GM12878 (cell line): Measurements from ENCODE around the gene ZNF668. TPM values are rescaled to one million over a fixed set of nuclear protein-coding genes. Genes with fewer than 3 reads are reported as not detected.
"Not testable (repeated sequence)": the region's sequence is repeated elsewhere in the genome, so short reads cannot be mapped to it uniquely, and the experiment has no call there.

Experiments used
- ATAC-seq: fragments of 200-7000 bp; cut with Tn5 transposase; 3 replicates; pipeline ENCODE4 v1.9.1; 2020; ENCODE audit warnings: mild to moderate bottlenecking, moderate library complexity
- BruUV-seq: library from RNA; stranded (reverse); fragments of 400-500 nt; replicated peaks from 2 replicates; lab custom pipeline; 2021; lab: Mats Ljungman, UMichigan
- CTCF ChIA-PET: fragments of 300-600 bp; sonication (Branson Sonifier 250); formaldehyde crosslinking; extraction: SDS; loops from one replicate; lab custom pipeline; 2021; ENCODE audit warnings: inconsistent platforms; lab: Yijun Ruan, JAX
- POLR2A ChIA-PET: fragments of 350-600 bp; formaldehyde crosslinking; extraction: SDS; loops from one replicate; lab custom pipeline; 2021; ENCODE audit warnings: inconsistent platforms; lab: Charles Lee
- RAD21 ChIA-PET: fragments of 300-600 bp; sonication (Branson Sonifier 250); formaldehyde crosslinking; loops from one replicate; lab custom pipeline; 2023; ENCODE audit warnings: antibody characterized with exemption; ENCODE audit not compliant: unreplicated experiment; lab: Charles Lee
- SMC1A ChIA-PET: fragments of 300-600 bp; sonication (Branson Sonifier 250); formaldehyde crosslinking; loops from one replicate; lab custom pipeline; 2023; ENCODE audit not compliant: unreplicated experiment, uncharacterized antibody; lab: Charles Lee
- DNase-seq: peaks from one replicate; pipeline ENCODE4 v3.0.0-alpha.2; 2011; ENCODE audit warnings: low read depth, low spot score
- FAIRE-seq: peaks from 3 replicates; lab custom pipeline; 2011; peaks lifted over from hg19 to GRCh38; lab: Jason Lieb, UNC
- H2AFZ ChIP-seq: 2 replicates; pipeline ENCODE4 v1.6.0; 2011; ENCODE audit warnings: low read depth, low read length, control low read depth; ENCODE audit not compliant: control insufficient read depth
- H3K27ac ChIP-seq: 2 replicates; pipeline ENCODE4 v1.5.1; 2011; ENCODE audit warnings: control low read depth; ENCODE audit not compliant: control insufficient read depth, insufficient read depth
- H3K27me3 ChIP-seq, 2 experiments: replicated peaks in 1 of 2; 2 replicates each; pipeline versions ENCODE4 v1.6.0 to v1.6.1; 2011; ENCODE audit warnings: low read length in 1 of 2; ENCODE audit not compliant: control insufficient read depth in 2 of 2, insufficient read depth in 2 of 2
- H3K36me3 ChIP-seq, 2 experiments: 2 replicates each; pipeline ENCODE4 v1.5.1; 2011; ENCODE audit warnings: low read length in 1 of 2; ENCODE audit not compliant: control insufficient read depth in 2 of 2, insufficient read depth in 2 of 2
- H3K4me1 ChIP-seq: 2 replicates; pipeline ENCODE4 v1.6.1; 2011; ENCODE audit warnings: mild to moderate bottlenecking, low read length, moderate library complexity, mixed read lengths; ENCODE audit not compliant: control insufficient read depth, insufficient read depth
- H3K4me2 ChIP-seq: 2 replicates; pipeline ENCODE4 v1.6.0; 2011; ENCODE audit warnings: control low read depth; ENCODE audit not compliant: control insufficient read depth, insufficient read depth
- H3K4me3 ChIP-seq: fragments of 200-600 bp; sonication (generic); 2 replicates; pipeline ENCODE4 v1.5.1; 2016
- H3K79me2 ChIP-seq: 2 replicates; pipeline ENCODE4 v1.6.0; 2011; ENCODE audit warnings: low read length; ENCODE audit not compliant: control insufficient read depth, insufficient read depth
- H3K9ac ChIP-seq: 2 replicates; pipeline ENCODE4 v1.8.0; 2011; ENCODE audit warnings: low read length, control low read depth, mixed read lengths; ENCODE audit not compliant: control insufficient read depth, insufficient read depth
- H3K9me3 ChIP-seq: replicated peaks from 3 replicates; pipeline ENCODE4 v1.5.1; 2011; ENCODE audit warnings: mild to moderate bottlenecking, low read length; ENCODE audit not compliant: control insufficient read depth, insufficient read depth
- H4K20me1 ChIP-seq: 2 replicates; pipeline ENCODE4 v1.6.0; 2011; ENCODE audit not compliant: control insufficient read depth, insufficient read depth
- YY1 ChIP-seq: IDR thresholded peaks from 2 replicates; pipeline ENCODE4 v1.6.1; 2011; ENCODE audit warnings: low read depth, mild to moderate bottlenecking, low read length
- ZBTB11 ChIP-seq: fragments of 450-650 bp; formaldehyde crosslinking; IDR thresholded peaks from 2 replicates; pipeline ENCODE4 v1.5.0; 2022; ENCODE audit warnings: mild to moderate bottlenecking, missing genetic modification characterization
- WGBS: methylation state at CpG from one replicate; pipeline ENCODE4 v1.1.6; 2016; ENCODE audit warnings: low lambda C conversion rate; ENCODE audit not compliant: insufficient replicate concordance, insufficient coverage; ENCODE audit errors: missing lambda C conversion rate; 5-methylcytosine and 5-hydroxymethylcytosine counted together
- in situ Hi-C: fragments of 300-500 bp; cut with MboI; formaldehyde crosslinking; loops from 9 replicates; pipeline ENCODE4 v1.14.3; 2018; ENCODE audit warnings: mixed read lengths
- intact Hi-C: fragments of 100-400 bp; cut with micrococcal nuclease; formaldehyde crosslinking; loops from one replicate; pipeline ENCODE4 v1.14.2; 2022; ENCODE audit not compliant: unreplicated experiment
- polyA plus RNA-seq, 11 experiments: library from polyadenylated mRNA; depleted of rRNA in 4 of 11; unstranded in 6 of 11; stranded (reverse) in 5 of 11; fragments of >200 nt; fragmentation: Nextera tagmentation in 4 of 11; fragmentation: Illumina TruSeq in 1 of 11; extraction: Ambion mirVana in 4 of 11; extraction: Trizol in 1 of 11; gene quantifications; 1 replicate in 1 of 11; 2 replicates in 10 of 11; pipeline versions ENCODE4 v1.2.1 to v1.2.3, GENCODE V29; 2011 to 2016; ENCODE audit warnings: inconsistent platforms in 2 of 11, missing spikeins in 2 of 11, low read depth in 1 of 11
- total RNA-seq, 4 experiments: library from RNA; depleted of rRNA in 3 of 4; stranded (reverse); fragments of >200 nt in 3 of 4; fragmentation: Illumina TruSeq in 1 of 4; extraction: Trizol in 1 of 4; gene quantifications; 2 replicates each; pipeline versions ENCODE4 v1.2.1 to v1.2.3, GENCODE V29; 2013 to 2021

The ZNF668 gene
- total and polyA plus RNA-seq, 10 of the 15 experiments (the other 5 are each of a cell fraction or from before 2014, with no cell fraction given), result 0.05 to 20.7 (median 10.0) TPM; not detected in 1

- H3K9ac ChIP-seq, H3K79me2 ChIP-seq, H3K36me3 ChIP-seq, H4K20me1 ChIP-seq, H3K4me1 ChIP-seq, BruUV-seq, intact Hi-C loops, ATAC-seq, H3K4me2 ChIP-seq, in situ Hi-C loops, H2AFZ ChIP-seq, H3K9me3 ChIP-seq, H3K27ac ChIP-seq, FAIRE-seq, H3K4me3 ChIP-seq, H3K27me3 ChIP-seq, DNase-seq: not testable (repeated sequence)
- 67% methylated on average over 12 of the region's 13 CpGs for WGBS
- RAD21 ChIA-PET, result interaction anchor here (0.6 to 2.0 kb wide), 3 partner anchors 116 to 1370 kb away, joined by 3 to 7 read pairs (median 3); partner anchors contain the start of gene HSD3B7
- SMC1A ChIA-PET, result interaction anchor here (1.1 kb wide), 1 partner anchor 16 kb away, joined by 3 read pairs; the partner anchor contains the start of gene KAT8
- POLR2A ChIA-PET, result interaction anchor here (0.7 to 2.0 kb wide), 5 partner anchors 9 to 83 kb away, joined by 3 to 8 read pairs (median 3); partner anchors contain the start of gene KAT8
- CTCF ChIA-PET, result interaction anchor here (1.8 to 3.0 kb wide), 4 partner anchors 41 to 256 kb away, joined by 4 to 14 read pairs (median 8); partner anchors contain the start of gene HSD3B7
Observed at GRCh38 chr16:31100876-31101641, 27.0 kb upstream of the ZNF668 start.

GRCh38 chr16:31099860-31100638, 26.0 kb upstream of the ZNF668 start:
- H3K9me3 ChIP-seq, result no peaks in the 10 kb centered on the region
- intact Hi-C loops, result loop anchor here (10.0 kb wide), 1 partner anchor 145 kb away; the partner anchor contains the start of gene SETD1A
- no peak overlapping the region for H2AFZ ChIP-seq
- RAD21 ChIA-PET, result interaction anchor here (0.6 to 1.2 kb wide), 3 partner anchors 42 to 367 kb away, joined by 3 to 5 read pairs (median 3); no protein-coding TSS in a partner anchor
- no TSS peak for BruUV-seq
- no peak overlapping the region for H3K9ac ChIP-seq
- H3K36me3 ChIP-seq, result no peaks in the 10 kb centered on the region
- no peak for DNase-seq
- 41% methylated on average over 4 of the region's 4 CpGs for WGBS
- SMC1A ChIA-PET, result no interaction called here
- TF ChIP-seq YY1 (0 out of 2 replicates have a peak, but pooled peaks have one; percentile 19), ZBTB11 (no peak)
- TF ChIP-seq, all 136 proteins: peak for 1
- Histone ChIP-seq H3K4me3 (no peak overlapping the region), H3K27ac (no peak overlapping the region), H4K20me1 (no peaks in the 10 kb centered on the region), H3K27me3 (no peaks in the 10 kb centered on the region), H3K4me1 (peaks cover 8% of the 10 kb centered on the region), H3K4me2 (no peak overlapping the region), H3K79me2 (no peaks in the 10 kb centered on the region; the same call in 1 of the 2 replicates)
- FAIRE-seq, result no peak
- ATAC-seq, result no peak
- in situ Hi-C loops, result loop anchor here (5.0 kb wide), 1 partner anchor 113 kb away; the partner anchor contains the start of gene HSD3B7
- ChIA-PET CTCF (interaction anchor here (0.5 to 3.0 kb wide), 6 partner anchors 42 to 257 kb away, joined by 3 to 14 read pairs (median 6); partner anchors contain the start of gene HSD3B7), POLR2A (interaction anchor here (1.0 to 2.0 kb wide), 2 partner anchors 8 to 17 kb away, joined by 6 to 8 read pairs; partner anchors contain the start of gene KAT8)
